Karpas-422 (cell line): ENCODE data around the gene LIPM. TPM values are rescaled to one million over a fixed set of nuclear protein-coding genes. Genes with fewer than 3 reads are reported as not detected.

Source experiments
- DNase-seq: peaks from one replicate; pipeline ENCODE4 v3.0.0-alpha.2; 2015
- H2AFZ ChIP-seq: fragments of 200-600 bp; sonication (generic); 2 replicates; pipeline ENCODE4 v1.6.1; 2014; ENCODE audit warnings: antibody characterized with exemption, low read length, mixed read lengths
- H3K27ac ChIP-seq: fragments of 200-600 bp; sonication (generic); 2 replicates; pipeline ENCODE4 v1.5.1; 2014; ENCODE audit warnings: mild to moderate bottlenecking, low read length, moderate library complexity
- H3K27me3 ChIP-seq: fragments of 200-600 bp; sonication (generic); 2 replicates; pipeline ENCODE4 v1.6.1; 2014; ENCODE audit warnings: low read length, mixed read lengths
- H3K36me3 ChIP-seq: fragments of 200-600 bp; sonication (generic); 2 replicates; pipeline ENCODE4 v1.6.1; 2014; ENCODE audit warnings: low read length, mixed read lengths; ENCODE audit not compliant: insufficient read depth
- H3K4me1 ChIP-seq: fragments of 200-600 bp; sonication (generic); 2 replicates; pipeline ENCODE4 v1.6.1; 2014; ENCODE audit warnings: mild to moderate bottlenecking, low read length, mixed read lengths
- H3K4me2 ChIP-seq: fragments of 200-600 bp; sonication (generic); 2 replicates; pipeline ENCODE4 v1.6.1; 2014; ENCODE audit warnings: low read length, low read depth, mild to moderate bottlenecking; ENCODE audit not compliant: poor library complexity, severe bottlenecking
- H3K4me3 ChIP-seq: fragments of 200-600 bp; sonication (generic); 2 replicates; pipeline ENCODE4 v1.5.1; 2014; ENCODE audit warnings: mild to moderate bottlenecking, antibody characterized with exemption, low read length, mixed read lengths
- H3K79me2 ChIP-seq: fragments of 200-600 bp; sonication (generic); 2 replicates; pipeline ENCODE4 v1.6.1; 2014; ENCODE audit warnings: mild to moderate bottlenecking, low read length, mixed read lengths
- H3K9ac ChIP-seq: fragments of 200-600 bp; sonication (generic); 2 replicates; pipeline ENCODE4 v1.6.0; 2014; ENCODE audit warnings: low read length
- H3K9me2 ChIP-seq: fragments of 200-600 bp; sonication (generic), shearing (Covaris generic); replicated peaks from 2 replicates; pipeline ENCODE4 v1.6.0; 2014; ENCODE audit warnings: mild to moderate bottlenecking, low read length, moderate library complexity; ENCODE audit not compliant: insufficient read depth
- H3K9me3 ChIP-seq: fragments of 300-700, 200-600 bp; sonication (generic); 2 replicates; pipeline ENCODE4 v1.6.1; 2014; ENCODE audit warnings: low read length, mixed read lengths
- H4K20me1 ChIP-seq: fragments of 200-600 bp; sonication (generic); 2 replicates; pipeline ENCODE4 v1.6.1; 2014; ENCODE audit warnings: mild to moderate bottlenecking, antibody characterized with exemption, low read length, low read depth; ENCODE audit not compliant: insufficient read depth
- total RNA-seq: library from RNA; depleted of rRNA; stranded (reverse); fragments of >200 nt; shearing (Covaris generic); gene quantifications from 2 replicates; pipeline ENCODE4 v1.2.3, GENCODE V29; 2014; ENCODE audit warnings: low replicate concordance

Gene LIPM
- total RNA-seq, 1 experiment from 2014 or later = not detected

- no peak overlapping the region for H3K9ac ChIP-seq
- no peaks in the 10 kb centered on the region for H3K27me3 ChIP-seq
- H3K4me3 ChIP-seq = no peak overlapping the region
- H4K20me1 ChIP-seq = no peaks in the 10 kb centered on the region
- H3K27ac ChIP-seq = no peak overlapping the region
- H3K4me1 ChIP-seq = no peaks in the 10 kb centered on the region
- no peak overlapping the region for H2AFZ ChIP-seq
- no peaks in the 10 kb centered on the region for H3K79me2 ChIP-seq
- H3K4me2 ChIP-seq = no peak overlapping the region
- no peaks in the 10 kb centered on the region for H3K36me3 ChIP-seq
- H3K9me3 ChIP-seq = no peaks in the 10 kb centered on the region
- no peaks in the 10 kb centered on the region for H3K9me2 ChIP-seq
- no peak for DNase-seq
Measured at GRCh38 chr10:88765816-88766215, 36.7 kb upstream of the LIPM start.

- Histone ChIP-seq H3K9ac (no peak overlapping the region), H4K20me1 (no peaks in the 10 kb centered on the region), H3K4me2 (no peak overlapping the region), H3K27me3 (no peaks in the 10 kb centered on the region), H2AFZ (no peak overlapping the region), H3K9me2 (no peaks in the 10 kb centered on the region), H3K4me1 (no peaks in the 10 kb centered on the region), H3K79me2 (no peaks in the 10 kb centered on the region), H3K9me3 (no peaks in the 10 kb centered on the region), H3K27ac (no peak overlapping the region), H3K4me3 (no peak overlapping the region), H3K36me3 (no peaks in the 10 kb centered on the region)
- DNase-seq = no peak
Measured at GRCh38 chr10:88769384-88769783, 33.1 kb upstream of the LIPM start.

- Histone ChIP-seq H3K27ac (no peak overlapping the region), H3K27me3 (no peaks in the 10 kb centered on the region), H3K79me2 (no peaks in the 10 kb centered on the region), H3K4me3 (no peak overlapping the region), H3K4me2 (no peak overlapping the region), H3K36me3 (no peaks in the 10 kb centered on the region), H3K4me1 (no peaks in the 10 kb centered on the region), H3K9me2 (no peaks in the 10 kb centered on the region), H2AFZ (no peak overlapping the region), H4K20me1 (no peaks in the 10 kb centered on the region), H3K9me3 (no peaks in the 10 kb centered on the region), H3K9ac (no peak overlapping the region)
- DNase-seq = no peak
Measured at GRCh38 chr10:88781206-88781605, 21.3 kb upstream of the LIPM start.

GRCh38 chr10:88782222-88782621 is 20.3 kb upstream of the LIPM start:
- Histone ChIP-seq H3K9me2 (no peaks in the 10 kb centered on the region), H3K4me2 (no peak overlapping the region), H3K9ac (no peak overlapping the region), H2AFZ (no peak overlapping the region), H3K9me3 (no peaks in the 10 kb centered on the region), H4K20me1 (no peaks in the 10 kb centered on the region), H3K27me3 (no peaks in the 10 kb centered on the region), H3K4me1 (no peaks in the 10 kb centered on the region), H3K79me2 (no peaks in the 10 kb centered on the region), H3K27ac (no peak overlapping the region), H3K4me3 (no peak overlapping the region), H3K36me3 (no peaks in the 10 kb centered on the region)
- DNase-seq = no peak

GRCh38 chr10:88783724-88784123 is 18.8 kb upstream of the LIPM start:
- H3K27ac ChIP-seq = no peak overlapping the region
- no peaks in the 10 kb centered on the region for H3K4me1 ChIP-seq
- H3K27me3 ChIP-seq = no peaks in the 10 kb centered on the region
- no peaks in the 10 kb centered on the region for H3K36me3 ChIP-seq
- no peaks in the 10 kb centered on the region for H4K20me1 ChIP-seq
- no peaks in the 10 kb centered on the region for H3K9me2 ChIP-seq
- H3K9me3 ChIP-seq = no peaks in the 10 kb centered on the region
- H3K4me3 ChIP-seq = no peak overlapping the region
- no peaks in the 10 kb centered on the region for H3K79me2 ChIP-seq
- no peak overlapping the region for H3K4me2 ChIP-seq
- no peak for DNase-seq
- H3K9ac ChIP-seq = no peak overlapping the region
- no peak overlapping the region for H2AFZ ChIP-seq

GRCh38 chr10:88786032-88786770 is 16.3 kb upstream of the LIPM start:
- Histone ChIP-seq H4K20me1 (no peaks in the 10 kb centered on the region), H3K4me2 (no peak overlapping the region), H3K4me3 (no peak overlapping the region), H3K27me3 (no peaks in the 10 kb centered on the region), H3K36me3 (no peaks in the 10 kb centered on the region), H3K4me1 (no peaks in the 10 kb centered on the region), H3K9me2 (no peaks in the 10 kb centered on the region), H2AFZ (no peak overlapping the region), H3K9ac (no peak overlapping the region), H3K27ac (no peak overlapping the region), H3K9me3 (no peaks in the 10 kb centered on the region), H3K79me2 (no peaks in the 10 kb centered on the region)
- DNase-seq = no peak

DNA sequence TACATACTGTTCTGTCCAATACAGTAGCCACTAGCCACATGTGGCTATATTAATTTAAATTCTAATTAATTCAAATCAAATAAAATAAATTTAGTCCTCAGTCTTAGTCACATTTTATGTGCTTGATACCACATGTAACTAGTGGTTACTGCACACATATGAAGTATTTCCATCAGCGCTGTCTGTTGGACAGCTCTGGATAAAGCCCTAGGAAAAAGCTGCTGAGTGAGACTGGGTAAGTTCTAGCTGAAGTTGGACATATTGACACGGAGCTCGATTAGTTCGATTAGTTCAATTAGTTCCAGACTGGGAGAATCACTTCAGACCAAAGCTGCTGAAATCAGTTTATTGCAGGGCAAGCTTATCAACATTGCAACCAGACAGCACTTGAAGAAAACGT is 15.1 kb upstream of the LIPM start:
- Histone ChIP-seq H3K9ac (no peak overlapping the region), H3K9me3 (no peaks in the 10 kb centered on the region), H3K4me2 (no peak overlapping the region), H3K27me3 (no peaks in the 10 kb centered on the region), H3K4me1 (no peaks in the 10 kb centered on the region), H4K20me1 (no peaks in the 10 kb centered on the region), H3K27ac (no peak overlapping the region), H2AFZ (no peak overlapping the region), H3K36me3 (no peaks in the 10 kb centered on the region), H3K9me2 (no peaks in the 10 kb centered on the region), H3K79me2 (no peaks in the 10 kb centered on the region), H3K4me3 (no peak overlapping the region)
- DNase-seq = no peak

GRCh38 chr10:88788924-88789323 is 13.6 kb upstream of the LIPM start:
- Histone ChIP-seq H3K27me3 (no peaks in the 10 kb centered on the region), H3K9me3 (no peaks in the 10 kb centered on the region), H3K4me1 (no peaks in the 10 kb centered on the region), H4K20me1 (no peaks in the 10 kb centered on the region), H3K4me3 (no peak overlapping the region), H3K4me2 (no peak overlapping the region), H3K27ac (no peak overlapping the region), H3K79me2 (no peaks in the 10 kb centered on the region), H3K9ac (no peak overlapping the region), H3K9me2 (no peaks in the 10 kb centered on the region), H3K36me3 (no peaks in the 10 kb centered on the region), H2AFZ (no peak overlapping the region)
- DNase-seq = no peak
